Sigmoid colon (tissue), 4 donors: ENCODE results near the gene SYNE2.

Source experiments
- CTCF ChIP-seq, 4 experiments: fragments of 450-650 bp in 3 of 4; fragments of 200-600 bp in 1 of 4; IDR thresholded peaks; one replicate each; pipeline ENCODE4 v1.5.1; 2016 to 2019; ENCODE audit warnings: antibody characterized with exemption in 4 of 4, mild to moderate bottlenecking in 3 of 4, moderate library complexity in 2 of 4
- POLR2A ChIP-seq, 2 donors: fragments of 450-650 bp; IDR thresholded peaks; one replicate each; pipeline ENCODE4 v1.6.1; 2016; ENCODE audit warnings: antibody characterized with exemption in 2 of 2, mild to moderate bottlenecking in 2 of 2, moderate library complexity in 2 of 2
- POLR2AphosphoS5 ChIP-seq, 4 donors: sonication (generic); formaldehyde crosslinking; IDR thresholded peaks; one replicate each; pipeline ENCODE4 v1.6.1; 2017; ENCODE audit warnings: antibody characterized with exemption in 4 of 4

- no peak for TF ChIP-seq CTCF (IDR thresholded peaks at IDR 0.05)
- no peak for TF ChIP-seq POLR2AphosphoS5 (IDR thresholded peaks at IDR 0.05)
- TF ChIP-seq POLR2A (IDR thresholded peaks at IDR 0.05), result no peak
These were observed 80.3 kb downstream of the SYNE2 start for GRCh38 chr14:63933110-63933509.
